Activated CD4-positive, alpha-beta T cell treated with anti-CD3 and anti-CD28 coated beads, Interleukin-2, amount 50 U/mL, for 48 hours (primary cell): ENCODE data around the gene GPR157.
"Not testable (repeated sequence)": the region's sequence is repeated elsewhere in the genome, so short reads cannot be mapped to it uniquely, and the experiment has no call there.

Source experiments
- DNase-seq, 2 experiments: peaks; one replicate each; pipeline ENCODE4 v3.0.0-alpha.2; 2020

GPR157 gene

GRCh38 chr1:9115351-9116205, 13.3 kb downstream of the GPR157 start:
- no peak for DNase-seq

- DNase-seq = no peak
Observed at GRCh38 chr1:9112961-9113880, 15.7 kb downstream of the GPR157 start.

- DNase-seq = peak; percentile 26 to 43
Observed at GRCh38 chr1:9111957-9112356, 16.9 kb downstream of the GPR157 start.

- DNase-seq = no peak
Observed at GRCh38 chr1:9111357-9111691, 17.6 kb downstream of the GPR157 start.

GRCh38 chr1:9110669-9111356, 18.1 kb downstream of the GPR157 start:
- DNase-seq = peak; percentile 92 to 94

GRCh38 chr1:9108056-9108665, 20.7 kb downstream of the GPR157 start:
- DNase-seq = no peak

- no peak for DNase-seq
Observed at GRCh38 chr1:9107136-9107535, 21.8 kb downstream of the GPR157 start.

- DNase-seq = no peak
Observed at GRCh38 chr1:9106286-9106685, 22.6 kb downstream of the GPR157 start.

- DNase-seq = no peak
Observed at GRCh38 chr1:9105336-9105867, 23.5 kb downstream of the GPR157 start.

GRCh38 chr1:9101510-9102146, 27.3 kb downstream of the GPR157 start:
- DNase-seq = peak in 1 of 2 experiments; percentile 12

GRCh38 chr1:9100471-9101043, 28.3 kb downstream of the GPR157 start:
- DNase-seq = no peak

GRCh38 chr1:9099555-9099954, 29.3 kb downstream of the GPR157 start:
- DNase-seq = no peak

- no peak for DNase-seq
Observed at GRCh38 chr1:9097947-9098705, 30.8 kb downstream of the GPR157 start.

GRCh38 chr1:9095818-9096217, 33.1 kb downstream of the GPR157 start:
- no peak for DNase-seq

GRCh38 chr1:9093996-9094595, 34.8 kb downstream of the GPR157 start:
- not testable (repeated sequence) for DNase-seq

- no peak for DNase-seq
Observed at GRCh38 chr1:9093581-9093980, 35.3 kb downstream of the GPR157 start.

- no peak for DNase-seq
Observed at GRCh38 chr1:9093091-9093490, 35.8 kb downstream of the GPR157 start.

- no peak for DNase-seq
Observed at GRCh38 chr1:9088807-9089206, 40.1 kb downstream of the GPR157 start.

GRCh38 chr1:9087411-9088125, 41.3 kb downstream of the GPR157 start:
- no peak for DNase-seq

- no peak for DNase-seq
Observed at GRCh38 chr1:9086796-9087195, 42.1 kb downstream of the GPR157 start.
